Sigmoid colon (tissue), 7 donors: ENCODE data around the gene NMRK2. TPM values are rescaled to one million over a fixed set of nuclear protein-coding genes. Genes with fewer than 3 reads are reported as not detected.

ENCODE experiments used
- DNase-seq: peaks from one replicate; pipeline ENCODE4 v3.0.0-alpha.2; 2019
- H3K27ac ChIP-seq, 4 donors: fragments of 200-600 bp; sonication (generic); one replicate each; pipeline ENCODE4 v1.5.1; 2016 to 2019; ENCODE audit warnings: mild to moderate bottlenecking in 1 of 4
- H3K27me3 ChIP-seq, 3 donors: fragments of 200-600 bp; sonication (generic); one replicate each; pipeline ENCODE4 v1.5.1; 2019; ENCODE audit warnings: mild to moderate bottlenecking in 1 of 3
- H3K36me3 ChIP-seq, 4 donors: fragments of 200-600 bp; sonication (generic); one replicate each; pipeline ENCODE4 v1.5.1; 2016 to 2019
- H3K4me1 ChIP-seq, 4 donors: fragments of 200-600 bp; sonication (generic); one replicate each; pipeline ENCODE4 v1.5.1; 2017 to 2019
- H3K4me3 ChIP-seq, 4 donors: fragments of 200-600 bp; sonication (generic); one replicate each; pipeline ENCODE4 v1.5.1; 2017 to 2019; ENCODE audit warnings: mild to moderate bottlenecking in 2 of 4, moderate library complexity in 1 of 4
- H3K9me3 ChIP-seq, 4 donors: fragments of 200-600 bp in 3 of 4; sonication (generic) in 3 of 4; one replicate each; pipeline versions ENCODE4 v1.5.1 to v1.6.1; 2013 to 2019
- CTCF ChIP-seq, 4 experiments: fragments of 450-650 bp in 3 of 4; fragments of 200-600 bp in 1 of 4; IDR thresholded peaks; one replicate each; pipeline ENCODE4 v1.5.1; 2016 to 2019; ENCODE audit warnings: antibody characterized with exemption in 4 of 4, mild to moderate bottlenecking in 3 of 4, moderate library complexity in 2 of 4
- EP300 ChIP-seq, 4 donors: sonication (generic); formaldehyde crosslinking; IDR thresholded peaks; one replicate each; pipeline ENCODE4 v1.6.1; 2017; ENCODE audit warnings: antibody characterized with exemption in 4 of 4
- POLR2A ChIP-seq, 2 donors: fragments of 450-650 bp; IDR thresholded peaks; one replicate each; pipeline ENCODE4 v1.6.1; 2016; ENCODE audit warnings: antibody characterized with exemption in 2 of 2, mild to moderate bottlenecking in 2 of 2, moderate library complexity in 2 of 2
- POLR2AphosphoS5 ChIP-seq, 4 donors: sonication (generic); formaldehyde crosslinking; IDR thresholded peaks; one replicate each; pipeline ENCODE4 v1.6.1; 2017; ENCODE audit warnings: antibody characterized with exemption in 4 of 4
- WGBS, 2 donors: extraction: QIAGEN DNeasy Blood & Tissue Kit; methylation state at CpG; one replicate each; pipeline ENCODE4 v1.1.7; 2013; 5-methylcytosine and 5-hydroxymethylcytosine counted together
- intact Hi-C: fragments of 100-400 bp; cut with DNase I; formaldehyde crosslinking; loops from one replicate; pipeline ENCODE4 v1.15.1; 2023
- polyA plus RNA-seq, 3 donors: library from polyadenylated mRNA; stranded (reverse); fragments of 200-250 nt; gene quantifications; one replicate each; pipeline ENCODE4 v1.2.3, GENCODE V29; 2013
- total RNA-seq, 4 donors: library from RNA; depleted of rRNA; stranded (reverse); fragments of >200 nt; gene quantifications; one replicate each; pipeline ENCODE4 v1.1.0, GENCODE V29; 2016
- donor health status: healthy with polysubstance abuse.
- donor health status: Bipolar disorder and iron deficiency.
- donor health status: healthy.

Gene NMRK2
- total and polyA plus RNA-seq, 7 donors: 0.19 to 2.4 (median 0.70) TPM; not detected in 3

DNA sequence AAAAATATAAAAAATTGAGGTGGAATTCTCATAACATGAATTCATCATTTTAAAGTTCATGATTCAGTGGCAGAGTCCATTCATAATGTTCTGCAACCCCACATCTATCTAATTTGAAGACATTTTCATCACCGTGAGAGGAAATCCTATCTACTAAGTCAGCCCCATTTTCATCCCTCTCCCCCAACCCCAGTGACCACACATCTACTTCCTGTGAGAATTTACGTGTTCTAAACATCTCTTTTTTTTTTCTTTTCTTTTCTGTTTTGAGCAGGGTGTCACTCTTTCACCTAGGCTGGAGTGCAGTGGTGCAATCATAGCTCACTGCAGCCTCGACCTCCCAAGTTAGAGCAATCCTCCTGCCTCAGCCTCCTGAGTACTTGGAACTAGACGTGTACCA is 34.9 kb upstream of the NMRK2 start:
- H3K27ac ChIP-seq: no peak overlapping the region
- no peaks in the 10 kb centered on the region for H3K36me3 ChIP-seq
- no peak overlapping the region for H3K4me3 ChIP-seq
- H3K4me1 ChIP-seq: peaks cover 0 to 15% (median 11%) of the 10 kb centered on the region in 4 donors
- 63 to 71% methylated on average over 4 of the region's 4 CpGs for WGBS, 2 donors
- peaks cover 0 to 4% (median 1%) of the 10 kb centered on the region in 4 donors for H3K9me3 ChIP-seq
- no peak for TF ChIP-seq POLR2AphosphoS5 (IDR thresholded peaks at IDR 0.05)
- no peak for TF ChIP-seq EP300 (IDR thresholded peaks at IDR 0.05)
- no peak for TF ChIP-seq POLR2A (IDR thresholded peaks at IDR 0.05)
- TF ChIP-seq CTCF (IDR thresholded peaks at IDR 0.05): no peak
- H3K27me3 ChIP-seq: no peaks in the 10 kb centered on the region
- intact Hi-C loops: no loop called here
- no peak for DNase-seq

DNA sequence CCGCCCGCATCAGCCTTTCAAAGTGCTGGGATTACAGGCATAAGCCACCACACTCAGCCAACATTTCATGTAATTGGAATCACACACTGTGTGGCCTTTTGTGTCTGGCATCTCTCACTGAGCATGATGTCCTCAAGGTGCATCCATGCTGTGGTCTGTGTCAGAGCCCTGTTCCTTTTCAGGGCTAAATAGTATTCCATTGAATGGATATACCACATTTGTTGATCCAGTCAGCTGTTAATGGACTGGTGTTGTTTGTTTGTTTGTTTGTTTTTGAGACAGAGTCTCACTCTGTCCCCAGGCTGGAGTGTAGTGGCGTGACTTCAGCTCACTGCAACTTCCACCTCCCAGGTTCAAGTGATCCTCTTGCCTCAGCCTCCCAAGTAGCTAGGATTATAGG is 34.4 kb upstream of the NMRK2 start:
- Histone ChIP-seq H3K27me3 (no peaks in the 10 kb centered on the region), H3K4me3 (no peak overlapping the region), H3K36me3 (no peaks in the 10 kb centered on the region), H3K4me1 (peaks cover 0 to 15% (median 11%) of the 10 kb centered on the region in 4 donors), H3K27ac (no peak overlapping the region), H3K9me3 (peaks cover 0 to 4% (median 1%) of the 10 kb centered on the region in 4 donors)
- WGBS, 2 donors: 80 to 96% methylated on average over 3 of the region's 3 CpGs
- intact Hi-C loops: no loop called here
- no peak for TF ChIP-seq POLR2A (IDR thresholded peaks at IDR 0.05)
- no peak for TF ChIP-seq EP300 (IDR thresholded peaks at IDR 0.05)
- no peak for TF ChIP-seq CTCF (IDR thresholded peaks at IDR 0.05)
- TF ChIP-seq POLR2AphosphoS5 (IDR thresholded peaks at IDR 0.05): no peak
- no peak for DNase-seq

GRCh38 chr19:3899531-3900294 is 33.2 kb upstream of the NMRK2 start:
- no peak for TF ChIP-seq CTCF (IDR thresholded peaks at IDR 0.05)
- TF ChIP-seq POLR2A (IDR thresholded peaks at IDR 0.05): no peak
- TF ChIP-seq EP300 (IDR thresholded peaks at IDR 0.05): no peak
- TF ChIP-seq POLR2AphosphoS5 (IDR thresholded peaks at IDR 0.05): peak in 3 of 4 donors; percentile 50 to 55 (median 54)
- H3K27me3 ChIP-seq: no peaks in the 10 kb centered on the region
- intact Hi-C loops: no loop called here
- 24 to 60% methylated on average over 18 of the region's 18 CpGs for WGBS, 2 donors
- H3K36me3 ChIP-seq: no peaks in the 10 kb centered on the region
- H3K27ac ChIP-seq: peak overlapping the region; percentile 57 to 69 (median 67)
- peaks cover 0 to 15% (median 11%) of the 10 kb centered on the region in 4 donors for H3K4me1 ChIP-seq
- peak; percentile 76 for DNase-seq
- H3K9me3 ChIP-seq: peaks cover 0 to 4% (median 1%) of the 10 kb centered on the region in 4 donors
- H3K4me3 ChIP-seq: no peak overlapping the region

- H3K9me3 ChIP-seq: peaks cover 0 to 4% (median 1%) of the 10 kb centered on the region in 4 donors
Measured at GRCh38 chr19:3902317-3902973, 30.4 kb upstream of the NMRK2 start.

GRCh38 chr19:3904233-3904632 is 28.6 kb upstream of the NMRK2 start:
- Histone ChIP-seq H3K36me3 (no peaks in the 10 kb centered on the region), H3K9me3 (no peaks in the 10 kb centered on the region), H3K4me3 (no peak overlapping the region), H3K27ac (no peak overlapping the region), H3K27me3 (peaks cover 0 to 4% (median 0%) of the 10 kb centered on the region in 3 donors), H3K4me1 (peaks cover 0 to 14% (median 11%) of the 10 kb centered on the region in 4 donors)
- DNase-seq: no peak
- intact Hi-C loops: no loop called here
- no peak for TF ChIP-seq CTCF (IDR thresholded peaks at IDR 0.05)
- WGBS, 2 donors: 93% methylated on average over 8 of the region's 8 CpGs

More at GRCh38 chr19:3902317-3902973, 30.4 kb upstream of the NMRK2 start:
- H3K27ac ChIP-seq: no peak overlapping the region
- 69 to 79% methylated on average over 15 of the region's 15 CpGs for WGBS, 2 donors
- H3K36me3 ChIP-seq: no peaks in the 10 kb centered on the region
- H3K4me3 ChIP-seq: no peak overlapping the region
- no peak for DNase-seq
- no peak for TF ChIP-seq POLR2A (IDR thresholded peaks at IDR 0.05)
- H3K27me3 ChIP-seq: peaks cover 0 to 2% (median 0%) of the 10 kb centered on the region in 3 donors
- H3K4me1 ChIP-seq: peaks cover 0 to 15% (median 11%) of the 10 kb centered on the region in 4 donors
- intact Hi-C loops: no loop called here
